B cell (primary cell): ENCODE results near the gene OR4A16. TPM values are rescaled to one million over a fixed set of nuclear protein-coding genes. Genes with fewer than 3 reads are reported as not detected.

Source experiments
- ATAC-seq: fragments of 200-7000 bp; cut with Tn5 transposase; one replicate; pipeline ENCODE4 v1.10.0; 2021; ENCODE audit warnings: low read depth, mild to moderate bottlenecking, moderate number of reproducible peaks, moderate library complexity
- CTCF ChIA-PET: fragments of 350-600 bp; sonication (Branson Sonifier 250); formaldehyde crosslinking; loops from one replicate; lab custom pipeline; 2021; ENCODE audit warnings: antibody characterized with exemption, inconsistent platforms; lab: Charles Lee
- POLR2A ChIA-PET: fragments of 350-600 bp; sonication (Branson Sonifier 250); formaldehyde crosslinking; loops from one replicate; lab custom pipeline; 2021; ENCODE audit warnings: antibody characterized with exemption; lab: Charles Lee
- DNase-seq: peaks from one replicate; pipeline ENCODE4 v3.0.0; 2013
- H2AFZ ChIP-seq: 2 replicates; pipeline ENCODE4 v1.6.1; 2012; ENCODE audit warnings: mild to moderate bottlenecking, low read depth, low read length; ENCODE audit not compliant: insufficient read depth, poor library complexity, severe bottlenecking
- H3K27ac ChIP-seq, 2 donors: 1 replicate in 1 of 2; 2 replicates in 1 of 2; pipeline ENCODE4 v1.5.1; 2012 to 2013; ENCODE audit warnings: low read length in 2 of 2, mild to moderate bottlenecking in 2 of 2, moderate library complexity in 1 of 2
- H3K27me3 ChIP-seq, 4 experiments: fragments of 200-600 bp in 1 of 4; sonication (generic) in 1 of 4; replicated peaks in 1 of 4; 1 replicate in 2 of 4; 2 replicates in 2 of 4; pipeline versions ENCODE4 v1.6.1 to v1.7.0; 2013 to 2016; ENCODE audit warnings: low read length in 3 of 4, mild to moderate bottlenecking in 2 of 4, mixed read lengths in 1 of 4, moderate library complexity in 1 of 4; ENCODE audit not compliant: insufficient read depth in 4 of 4, control insufficient read depth in 3 of 4; ENCODE audit errors: control extremely low read depth in 1 of 4
- H3K36me3 ChIP-seq, 2 experiments: replicated peaks in 1 of 2; 1 replicate in 1 of 2; 2 replicates in 1 of 2; pipeline versions ENCODE4 v1.6.1 to v1.7.1; 2013; ENCODE audit warnings: low read length in 1 of 2; ENCODE audit not compliant: insufficient read depth in 2 of 2, control insufficient read depth in 1 of 2; ENCODE audit errors: control extremely low read depth in 1 of 2, extremely low read depth in 1 of 2
- H3K4me1 ChIP-seq, 2 donors: fragments of 200-600 bp in 1 of 2; sonication (generic) in 1 of 2; 1 replicate in 1 of 2; 2 replicates in 1 of 2; pipeline versions ENCODE4 v1.5.1 to v1.6.1; 2013 to 2017; ENCODE audit warnings: low read length in 2 of 2; ENCODE audit not compliant: control insufficient read depth in 2 of 2, insufficient read depth in 2 of 2
- H3K4me2 ChIP-seq: replicated peaks from 2 replicates; pipeline ENCODE3; 2012; ENCODE audit warnings: mild to moderate bottlenecking, low read depth, low read length; ENCODE audit not compliant: poor library complexity, severe bottlenecking
- H3K4me3 ChIP-seq, 5 experiments: fragments of 200-600 bp in 1 of 5; sonication (generic) in 1 of 5; 1 replicate in 3 of 5; 2 replicates in 2 of 5; pipeline versions ENCODE4 v1.5.1 to v1.7.0; 2011 to 2016; ENCODE audit warnings: low read length in 4 of 5, mild to moderate bottlenecking in 4 of 5, low read depth in 2 of 5, control low read depth in 1 of 5, moderate library complexity in 1 of 5; ENCODE audit not compliant: insufficient read depth in 1 of 5; ENCODE audit errors: control extremely low read depth in 1 of 5, extremely low read depth in 1 of 5
- H3K79me2 ChIP-seq: fragments of 200-600 bp; sonication (generic); one replicate; pipeline ENCODE4 v1.6.0; 2016; ENCODE audit warnings: low read length; ENCODE audit not compliant: control insufficient read depth, insufficient read depth
- H3K9ac ChIP-seq: fragments of 200-600 bp; sonication (generic); 2 replicates; pipeline ENCODE4 v1.6.1; 2017; ENCODE audit warnings: mild to moderate bottlenecking, low read length, moderate library complexity
- H3K9me3 ChIP-seq, 3 donors: one replicate each; pipeline versions ENCODE4 v1.6.1 to v1.7.1; 2013; ENCODE audit warnings: low read length in 2 of 3; ENCODE audit not compliant: control insufficient read depth in 2 of 3, insufficient read depth in 1 of 3; ENCODE audit errors: control extremely low read depth in 1 of 3
- H4K20me1 ChIP-seq: 2 replicates; pipeline ENCODE4 v1.6.0; 2012; ENCODE audit warnings: mild to moderate bottlenecking, low read length; ENCODE audit not compliant: insufficient read depth, control insufficient read depth, poor library complexity, severe bottlenecking
- H3K27ac Mint-ChIP-seq: one replicate; pipeline ENCODE4 v1.8.0; 2021; ENCODE audit warnings: mixed read lengths
- H3K27me3 Mint-ChIP-seq: one replicate; pipeline ENCODE4 v1.8.0; 2021; ENCODE audit warnings: mixed read lengths
- H3K4me1 Mint-ChIP-seq: one replicate; pipeline ENCODE4 v1.8.0; 2021; ENCODE audit warnings: mixed read lengths
- H3K4me3 Mint-ChIP-seq: one replicate; pipeline ENCODE4 v1.8.0; 2021; ENCODE audit warnings: mixed read lengths
- H3K9me3 Mint-ChIP-seq: one replicate; pipeline ENCODE4 v1.8.0; 2022; ENCODE audit warnings: mixed read lengths; ENCODE audit not compliant: insufficient read depth
- EZH2 ChIP-seq: IDR thresholded peaks from 2 replicates; pipeline ENCODE4 v1.6.1; 2012; ENCODE audit warnings: borderline replicate concordance, low read depth, mild to moderate bottlenecking, moderate library complexity, low read length; ENCODE audit not compliant: insufficient read depth, poor library complexity, severe bottlenecking
- WGBS: methylation state at CpG from one replicate; pipeline ENCODE4 v1.1.5; 2013; ENCODE audit warnings: missing lambda C conversion rate; ENCODE audit not compliant: insufficient coverage; 5-methylcytosine and 5-hydroxymethylcytosine counted together
- intact Hi-C: fragments of 100-400 bp; cut with micrococcal nuclease; formaldehyde crosslinking; loops from one replicate; pipeline ENCODE4 v1.10.0; 2022
- polyA minus RNA-seq: library from RNA; depleted of rRNA, polyadenylated mRNA; stranded (reverse); fragments of >200 nt; gene quantifications from 2 replicates; pipeline ENCODE4 v1.2.3, GENCODE V29; 2012
- polyA plus RNA-seq: library from polyadenylated mRNA; depleted of rRNA; stranded (reverse); fragments of >200 nt; gene quantifications from 2 replicates; pipeline ENCODE4 v1.2.3, GENCODE V29; 2012
- total RNA-seq, 2 donors: library from RNA; stranded (reverse); fragments of 120-200 nt in 1 of 2; gene quantifications; 1 replicate in 1 of 2; 2 replicates in 1 of 2; pipeline versions ENCODE4 v1.2.3 to v1.2.4, GENCODE V29; 2013 to 2022
- TF ChIP-seq, protein P1 (sequence below): fragments of 200-600 bp; IDR thresholded peaks from one replicate; pipeline ENCODE4 v1.8.0; 2022; ENCODE audit warnings: antibody characterized with exemption, mild to moderate bottlenecking

OR4A16 gene, protein sequence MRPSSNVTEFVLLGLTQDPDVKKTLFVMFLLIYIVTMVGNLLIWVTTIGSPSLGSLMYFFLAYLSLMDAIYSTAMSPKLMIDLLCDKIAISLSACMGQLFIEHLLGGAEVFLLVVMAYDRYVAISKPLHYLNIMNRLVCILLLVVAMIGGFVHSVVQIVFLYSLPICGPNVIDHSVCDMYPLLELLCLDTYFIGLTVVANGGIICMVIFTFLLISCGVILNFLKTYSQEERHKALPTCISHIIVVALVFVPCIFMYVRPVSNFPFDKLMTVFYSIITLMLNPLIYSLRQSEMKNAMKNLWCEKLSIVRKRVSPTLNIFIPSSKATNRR
- total RNA-seq (not detected in 2 replicates), polyA plus RNA-seq (not detected in 2 replicates), polyA minus RNA-seq (not detected in 2 replicates)
- not detected for total RNA-seq (2013)

DNA sequence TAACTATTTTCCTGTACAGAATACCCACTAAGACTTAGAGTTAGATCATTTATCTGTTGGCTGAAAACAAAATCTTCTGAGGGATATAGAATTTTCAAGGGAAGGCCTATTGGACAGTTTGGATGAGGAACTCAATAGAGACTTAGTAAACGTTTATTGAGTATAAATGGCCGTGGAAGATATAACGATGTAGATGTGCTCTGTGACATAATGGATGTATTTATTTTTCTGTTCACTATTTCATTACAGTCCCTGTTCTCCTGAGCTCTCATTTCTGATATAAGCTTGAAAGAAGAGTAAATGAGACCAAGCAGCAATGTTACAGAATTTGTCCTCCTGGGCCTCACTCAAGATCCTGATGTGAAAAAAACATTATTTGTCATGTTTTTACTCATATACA, at the start of gene OR4A16:
Gene OR4A16, plus strand, starts transcription at position 301 of the 400 bp plus-strand sequence. Its CDS starts 0 bp downstream, at position 301.
- intact Hi-C loops: no loop called here
- no peaks in the 10 kb centered on the region for H3K4me1 Mint-ChIP-seq
- CTCF ChIA-PET: no interaction called here
- Histone ChIP-seq H2AFZ (no peak within 1 kb of the TSS), H3K27me3 (no peaks in the 10 kb centered on the region), H3K36me3 (no peaks in the 10 kb centered on the region), H3K4me2 (no peak within 1 kb of the TSS), H3K79me2 (no peaks in the 10 kb centered on the region), H3K4me1 (no peaks in the 10 kb centered on the region), H3K9ac (no peak within 1 kb of the TSS), H3K9me3 (peaks cover 0 to 7% (median 3%) of the 10 kb centered on the region in 3 donors), H3K27ac (no peak within 1 kb of the TSS), H3K4me3 (no peak within 1 kb of the TSS), H4K20me1 (no peaks in the 10 kb centered on the region)
- no peaks in the 10 kb centered on the region for H3K27me3 Mint-ChIP-seq
- no peak for ATAC-seq
- no peak within 1 kb of the TSS for H3K27ac Mint-ChIP-seq
- DNase-seq: no peak
- WGBS: no CpG with 5 or more reads among the region's 3 CpGs
- TF ChIP-seq EZH2: no peak
- TF ChIP-seq, protein P1, sequence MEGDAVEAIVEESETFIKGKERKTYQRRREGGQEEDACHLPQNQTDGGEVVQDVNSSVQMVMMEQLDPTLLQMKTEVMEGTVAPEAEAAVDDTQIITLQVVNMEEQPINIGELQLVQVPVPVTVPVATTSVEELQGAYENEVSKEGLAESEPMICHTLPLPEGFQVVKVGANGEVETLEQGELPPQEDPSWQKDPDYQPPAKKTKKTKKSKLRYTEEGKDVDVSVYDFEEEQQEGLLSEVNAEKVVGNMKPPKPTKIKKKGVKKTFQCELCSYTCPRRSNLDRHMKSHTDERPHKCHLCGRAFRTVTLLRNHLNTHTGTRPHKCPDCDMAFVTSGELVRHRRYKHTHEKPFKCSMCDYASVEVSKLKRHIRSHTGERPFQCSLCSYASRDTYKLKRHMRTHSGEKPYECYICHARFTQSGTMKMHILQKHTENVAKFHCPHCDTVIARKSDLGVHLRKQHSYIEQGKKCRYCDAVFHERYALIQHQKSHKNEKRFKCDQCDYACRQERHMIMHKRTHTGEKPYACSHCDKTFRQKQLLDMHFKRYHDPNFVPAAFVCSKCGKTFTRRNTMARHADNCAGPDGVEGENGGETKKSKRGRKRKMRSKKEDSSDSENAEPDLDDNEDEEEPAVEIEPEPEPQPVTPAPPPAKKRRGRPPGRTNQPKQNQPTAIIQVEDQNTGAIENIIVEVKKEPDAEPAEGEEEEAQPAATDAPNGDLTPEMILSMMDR: no peak
- POLR2A ChIA-PET: no interaction called here
- peaks cover 7% of the 10 kb centered on the region for H3K9me3 Mint-ChIP-seq
- no peak within 1 kb of the TSS for H3K4me3 Mint-ChIP-seq

DNA sequence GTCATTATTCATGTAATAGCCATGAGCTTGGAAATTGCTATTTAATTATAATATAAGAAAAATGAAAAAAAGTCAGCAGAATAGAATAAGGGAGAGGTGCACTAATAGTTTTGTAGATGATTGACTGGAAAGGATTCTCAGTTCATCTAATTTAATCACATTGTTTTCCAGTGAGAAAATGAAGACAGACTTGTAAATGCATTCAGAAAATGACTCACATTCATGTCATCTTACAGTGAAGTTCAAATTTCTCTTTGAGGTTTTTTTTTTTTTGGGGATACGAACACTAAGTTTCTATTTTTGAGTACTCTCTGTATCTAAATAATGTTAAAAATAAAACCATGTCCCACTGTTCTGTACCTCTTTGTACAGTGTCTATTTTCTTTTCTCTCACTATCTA, 18.5 kb upstream of the OR4A16 start:
- no peaks in the 10 kb centered on the region for H4K20me1 ChIP-seq
- DNase-seq (no peak), ATAC-seq (no peak)
- no peaks in the 10 kb centered on the region for H3K79me2 ChIP-seq
- H3K4me1 Mint-ChIP-seq: no peaks in the 10 kb centered on the region
- no peak overlapping the region for H2AFZ ChIP-seq
- H3K4me2 ChIP-seq: no peak overlapping the region
- H3K4me3 Mint-ChIP-seq: no peak overlapping the region
- no peak for TF ChIP-seq EZH2
- TF ChIP-seq, protein P1: no peak
- H3K9me3 Mint-ChIP-seq: peaks cover 5% of the 10 kb centered on the region
- H3K9ac ChIP-seq: no peak overlapping the region
- H3K9me3 ChIP-seq: no peaks in the 10 kb centered on the region
- H3K4me1 ChIP-seq: no peaks in the 10 kb centered on the region
- no peaks in the 10 kb centered on the region for H3K36me3 ChIP-seq
- ChIA-PET POLR2A (no interaction called here), CTCF (no interaction called here)
- H3K27ac ChIP-seq: no peak overlapping the region
- H3K27me3 ChIP-seq: no peaks in the 10 kb centered on the region
- H3K27ac Mint-ChIP-seq: no peak overlapping the region
- no peaks in the 10 kb centered on the region for H3K27me3 Mint-ChIP-seq
- intact Hi-C loops: no loop called here
- WGBS: no CpG with 5 or more reads among the region's 1 CpG
- no peak overlapping the region for H3K4me3 ChIP-seq
